ENCODE measurements around the gene DGKG. TPM values are rescaled to one million over a fixed set of nuclear protein-coding genes. Genes with fewer than 3 reads are reported as not detected.

Gene DGKG
- total RNA-seq, 4 donors from 2014 or later: 0.79 to 4.0 (median 1.6) TPM

DNA sequence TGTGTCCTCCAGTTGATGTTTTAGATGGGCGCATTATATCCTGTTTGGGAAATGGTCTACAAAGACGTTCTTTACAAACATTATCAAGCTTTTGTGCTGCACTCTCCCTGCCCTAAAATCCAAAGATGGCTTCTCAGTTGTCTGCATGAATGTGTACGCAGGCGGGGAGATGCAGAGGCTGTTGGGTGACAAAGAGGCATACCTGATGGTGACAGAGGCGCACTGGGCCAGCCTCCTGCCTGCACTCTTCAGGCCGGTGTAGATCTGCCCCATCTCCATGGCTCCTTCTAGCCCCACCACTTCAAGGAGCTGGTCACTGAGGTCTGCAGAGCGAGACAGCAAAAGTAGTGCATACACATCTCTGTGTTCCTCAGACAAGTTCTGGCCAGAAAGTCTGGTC is 197.3 kb downstream of the DGKG start:
- 91% methylated on average over 7 of the region's 7 CpGs for WGBS
- TF ChIP-seq, protein P1, sequence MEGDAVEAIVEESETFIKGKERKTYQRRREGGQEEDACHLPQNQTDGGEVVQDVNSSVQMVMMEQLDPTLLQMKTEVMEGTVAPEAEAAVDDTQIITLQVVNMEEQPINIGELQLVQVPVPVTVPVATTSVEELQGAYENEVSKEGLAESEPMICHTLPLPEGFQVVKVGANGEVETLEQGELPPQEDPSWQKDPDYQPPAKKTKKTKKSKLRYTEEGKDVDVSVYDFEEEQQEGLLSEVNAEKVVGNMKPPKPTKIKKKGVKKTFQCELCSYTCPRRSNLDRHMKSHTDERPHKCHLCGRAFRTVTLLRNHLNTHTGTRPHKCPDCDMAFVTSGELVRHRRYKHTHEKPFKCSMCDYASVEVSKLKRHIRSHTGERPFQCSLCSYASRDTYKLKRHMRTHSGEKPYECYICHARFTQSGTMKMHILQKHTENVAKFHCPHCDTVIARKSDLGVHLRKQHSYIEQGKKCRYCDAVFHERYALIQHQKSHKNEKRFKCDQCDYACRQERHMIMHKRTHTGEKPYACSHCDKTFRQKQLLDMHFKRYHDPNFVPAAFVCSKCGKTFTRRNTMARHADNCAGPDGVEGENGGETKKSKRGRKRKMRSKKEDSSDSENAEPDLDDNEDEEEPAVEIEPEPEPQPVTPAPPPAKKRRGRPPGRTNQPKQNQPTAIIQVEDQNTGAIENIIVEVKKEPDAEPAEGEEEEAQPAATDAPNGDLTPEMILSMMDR (IDR thresholded peaks at IDR 0.05): no peak
- TF ChIP-seq POLR2AphosphoS5 (IDR thresholded peaks at IDR 0.05): no peak
- Histone ChIP-seq H3K27ac (no peak overlapping the region), H3K27me3 (no peaks in the 10 kb centered on the region), H3K36me3 (no peaks in the 10 kb centered on the region), H3K9me3 (no peaks in the 10 kb centered on the region), H3K4me1 (peaks cover 5% of the 10 kb centered on the region), H3K4me3 (no peak overlapping the region)
- DNase-seq (ENCODE audit: low spot score in 2 of 2): peak in 1 of 2 donors; percentile 43

DNA sequence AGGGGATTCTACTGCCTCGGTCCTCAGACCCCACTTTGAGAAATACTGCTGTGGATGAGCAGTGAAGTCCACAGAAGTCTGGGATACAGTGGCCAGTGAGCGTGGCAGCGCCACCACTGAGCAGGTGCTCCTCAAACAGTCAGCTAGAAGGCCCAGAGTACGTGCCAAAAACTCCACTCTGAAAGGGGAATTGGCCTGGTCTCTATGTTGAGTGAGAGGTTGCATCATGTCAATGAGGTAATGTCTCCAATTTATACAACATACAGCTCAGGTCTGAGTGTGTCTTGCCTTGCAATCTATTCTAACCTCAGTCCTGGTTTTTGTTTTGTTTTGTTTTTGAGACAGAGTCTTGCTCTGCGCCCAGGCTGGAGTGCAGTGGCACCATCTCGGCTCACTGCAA is 199.8 kb downstream of the DGKG start:
- Histone ChIP-seq H3K27me3 (no peaks in the 10 kb centered on the region), H3K27ac (no peak overlapping the region), H3K4me3 (no peak overlapping the region), H3K4me1 (peaks cover 4% of the 10 kb centered on the region), H3K9me3 (no peaks in the 10 kb centered on the region), H3K36me3 (no peaks in the 10 kb centered on the region)
- peak in 1 of 2 donors; percentile 43 for DNase-seq (ENCODE audit: low spot score in 2 of 2)
- 100% methylated on average over 6 of the region's 6 CpGs for WGBS
- TF ChIP-seq POLR2A (IDR thresholded peaks at IDR 0.05): no peak
- TF ChIP-seq, protein P1 (IDR thresholded peaks at IDR 0.05): no peak
- TF ChIP-seq EP300 (IDR thresholded peaks at IDR 0.05): no peak
- TF ChIP-seq POLR2AphosphoS5 (IDR thresholded peaks at IDR 0.05): no peak

DNA sequence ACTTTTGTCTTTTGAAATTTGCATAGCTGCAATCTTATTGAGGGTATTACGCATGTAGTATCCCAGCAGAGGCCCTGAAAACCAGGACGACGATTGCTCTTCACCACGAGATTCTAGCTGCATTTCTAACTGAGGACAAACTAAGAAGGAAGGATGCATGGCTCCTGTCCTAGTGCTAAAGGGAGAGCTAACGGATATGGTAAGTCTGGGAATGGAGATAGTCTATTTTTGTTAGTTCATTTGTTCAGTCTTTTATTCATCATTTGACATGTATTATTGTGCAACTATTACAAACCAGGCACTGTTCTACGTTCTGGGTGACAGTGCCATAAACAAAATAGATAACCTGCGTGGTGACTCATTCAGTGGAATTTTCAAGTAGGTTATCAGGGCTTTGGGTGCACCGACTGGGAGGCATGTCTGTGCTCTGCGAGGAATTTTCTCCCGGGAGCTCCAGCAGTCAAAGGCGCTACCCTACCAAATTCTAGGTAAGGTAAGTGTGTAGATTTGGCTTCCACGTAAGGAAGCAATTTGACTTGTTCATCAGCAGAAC is 201.3 kb downstream of the DGKG start:
- Histone ChIP-seq H3K27me3 (no peaks in the 10 kb centered on the region), H3K4me3 (no peak overlapping the region), H3K9me3 (no peaks in the 10 kb centered on the region), H3K27ac (no peak overlapping the region), H3K4me1 (peaks cover 4% of the 10 kb centered on the region), H3K36me3 (no peaks in the 10 kb centered on the region)
- TF ChIP-seq EP300 (IDR thresholded peaks at IDR 0.05): no peak
- TF ChIP-seq, protein P1 (IDR thresholded peaks at IDR 0.05): no peak
- no peak for TF ChIP-seq POLR2AphosphoS5 (IDR thresholded peaks at IDR 0.05)
- TF ChIP-seq POLR2A (IDR thresholded peaks at IDR 0.05): no peak
- DNase-seq (ENCODE audit: low spot score in 2 of 2): peak in 1 of 2 donors; percentile 20
- 65% methylated on average over 12 of the region's 12 CpGs for WGBS

DNA sequence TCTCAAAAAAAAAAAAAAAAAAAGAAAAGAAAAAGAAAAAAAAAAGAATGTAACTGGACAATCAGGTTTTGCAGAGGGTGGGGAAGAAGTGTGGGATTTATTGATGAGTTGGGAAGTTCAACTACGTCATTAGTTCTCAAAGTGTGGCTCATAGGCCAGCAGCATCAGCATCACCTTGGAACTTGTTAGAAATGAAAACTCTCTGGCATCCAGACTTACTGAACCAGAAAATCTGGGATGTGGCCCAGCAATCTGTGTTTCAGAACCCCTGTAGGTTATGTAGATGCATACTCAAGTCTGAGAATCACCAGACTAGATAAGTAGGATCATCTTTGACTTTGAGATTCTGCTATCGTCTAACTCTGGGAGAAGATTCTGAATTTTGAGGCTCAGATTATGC is 207.4 kb downstream of the DGKG start:
- Histone ChIP-seq H3K4me1 (no peaks in the 10 kb centered on the region), H3K27me3 (no peaks in the 10 kb centered on the region), H3K9me3 (no peaks in the 10 kb centered on the region), H3K4me3 (no peak overlapping the region), H3K36me3 (no peaks in the 10 kb centered on the region), H3K27ac (no peak overlapping the region)
- WGBS: 64% methylated on average over 2 of the region's 2 CpGs
- DNase-seq (ENCODE audit: low spot score in 2 of 2): peak in 1 of 2 donors; percentile 2
- TF ChIP-seq POLR2AphosphoS5 (IDR thresholded peaks at IDR 0.05) (no peak), POLR2A (IDR thresholded peaks at IDR 0.05) (no peak), EP300 (IDR thresholded peaks at IDR 0.05) (no peak)
- TF ChIP-seq, protein P1 (IDR thresholded peaks at IDR 0.05): no peak

DNA sequence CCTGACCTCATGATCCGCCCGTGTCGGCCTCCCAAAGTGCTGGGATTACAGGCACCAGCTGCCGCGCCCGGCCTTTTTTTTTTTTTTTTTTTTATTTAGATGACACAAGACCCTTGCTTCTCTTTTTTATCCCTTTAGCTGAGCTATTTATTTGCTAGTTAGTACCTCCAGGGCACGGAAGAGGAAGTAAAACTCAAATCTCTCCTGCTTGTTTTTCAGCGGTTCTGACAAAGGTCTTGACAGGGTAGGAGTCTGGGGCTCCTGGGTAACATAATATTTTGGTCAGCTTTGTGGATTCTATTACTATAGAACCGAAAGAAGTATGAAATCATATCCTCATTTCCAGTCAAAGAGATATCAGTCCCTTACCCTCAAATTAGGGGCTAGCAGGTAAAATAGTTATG is 209.1 kb downstream of the DGKG start:
- no peak for TF ChIP-seq POLR2AphosphoS5 (IDR thresholded peaks at IDR 0.05)
- TF ChIP-seq, protein P1 (IDR thresholded peaks at IDR 0.05): no peak
- no peak for TF ChIP-seq EP300 (IDR thresholded peaks at IDR 0.05)
- no peak for TF ChIP-seq POLR2A (IDR thresholded peaks at IDR 0.05)
- no peaks in the 10 kb centered on the region for H3K27me3 ChIP-seq
- no peaks in the 10 kb centered on the region for H3K36me3 ChIP-seq
- no peaks in the 10 kb centered on the region for H3K9me3 ChIP-seq
- no peaks in the 10 kb centered on the region for H3K4me1 ChIP-seq
- 74% methylated on average over 9 of the region's 9 CpGs for WGBS
- no peak overlapping the region for H3K4me3 ChIP-seq
- no peak for DNase-seq (ENCODE audit: low spot score in 2 of 2)
- no peak overlapping the region for H3K27ac ChIP-seq

All from suprapubic skin (tissue), 4 donors.